GM06990 (cell line): ENCODE measurements around the gene FBF1.

Source experiments
- DNase-seq: peaks from one replicate; pipeline ENCODE4 v3.0.0-alpha.2; 2011; ENCODE audit not compliant: insufficient read length; ENCODE audit errors: extremely low read depth
- H3K27me3 ChIP-seq: replicated peaks from 2 replicates; pipeline ENCODE4 v1.6.0; 2011; ENCODE audit warnings: low read length; ENCODE audit not compliant: control insufficient read depth, insufficient read depth
- H3K36me3 ChIP-seq: 2 replicates; pipeline ENCODE4 v1.5.1; 2011; ENCODE audit warnings: low read length; ENCODE audit not compliant: control insufficient read depth, insufficient read depth
- H3K4me3 ChIP-seq: replicated peaks from 2 replicates; pipeline ENCODE4 v1.5.1; 2011; ENCODE audit warnings: low read depth, mild to moderate bottlenecking, control low read depth, low read length
- TF ChIP-seq, protein P1 (sequence below): IDR thresholded peaks from 2 replicates; pipeline ENCODE4 v1.5.1; 2011; ENCODE audit warnings: low read length, control low read depth, mild to moderate bottlenecking, inconsistent platforms; ENCODE audit not compliant: insufficient read depth, poor library complexity, severe bottlenecking

The FBF1 gene

GRCh38 chr17:75914643-75915267 is 26.1 kb downstream of the FBF1 start:
- TF ChIP-seq, protein P1, sequence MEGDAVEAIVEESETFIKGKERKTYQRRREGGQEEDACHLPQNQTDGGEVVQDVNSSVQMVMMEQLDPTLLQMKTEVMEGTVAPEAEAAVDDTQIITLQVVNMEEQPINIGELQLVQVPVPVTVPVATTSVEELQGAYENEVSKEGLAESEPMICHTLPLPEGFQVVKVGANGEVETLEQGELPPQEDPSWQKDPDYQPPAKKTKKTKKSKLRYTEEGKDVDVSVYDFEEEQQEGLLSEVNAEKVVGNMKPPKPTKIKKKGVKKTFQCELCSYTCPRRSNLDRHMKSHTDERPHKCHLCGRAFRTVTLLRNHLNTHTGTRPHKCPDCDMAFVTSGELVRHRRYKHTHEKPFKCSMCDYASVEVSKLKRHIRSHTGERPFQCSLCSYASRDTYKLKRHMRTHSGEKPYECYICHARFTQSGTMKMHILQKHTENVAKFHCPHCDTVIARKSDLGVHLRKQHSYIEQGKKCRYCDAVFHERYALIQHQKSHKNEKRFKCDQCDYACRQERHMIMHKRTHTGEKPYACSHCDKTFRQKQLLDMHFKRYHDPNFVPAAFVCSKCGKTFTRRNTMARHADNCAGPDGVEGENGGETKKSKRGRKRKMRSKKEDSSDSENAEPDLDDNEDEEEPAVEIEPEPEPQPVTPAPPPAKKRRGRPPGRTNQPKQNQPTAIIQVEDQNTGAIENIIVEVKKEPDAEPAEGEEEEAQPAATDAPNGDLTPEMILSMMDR: no peak
- DNase-seq: no peak
- H3K27me3 ChIP-seq: no peaks in the 10 kb centered on the region
- peaks cover 3% of the 10 kb centered on the region for H3K36me3 ChIP-seq
- H3K4me3 ChIP-seq: no peak overlapping the region

DNA sequence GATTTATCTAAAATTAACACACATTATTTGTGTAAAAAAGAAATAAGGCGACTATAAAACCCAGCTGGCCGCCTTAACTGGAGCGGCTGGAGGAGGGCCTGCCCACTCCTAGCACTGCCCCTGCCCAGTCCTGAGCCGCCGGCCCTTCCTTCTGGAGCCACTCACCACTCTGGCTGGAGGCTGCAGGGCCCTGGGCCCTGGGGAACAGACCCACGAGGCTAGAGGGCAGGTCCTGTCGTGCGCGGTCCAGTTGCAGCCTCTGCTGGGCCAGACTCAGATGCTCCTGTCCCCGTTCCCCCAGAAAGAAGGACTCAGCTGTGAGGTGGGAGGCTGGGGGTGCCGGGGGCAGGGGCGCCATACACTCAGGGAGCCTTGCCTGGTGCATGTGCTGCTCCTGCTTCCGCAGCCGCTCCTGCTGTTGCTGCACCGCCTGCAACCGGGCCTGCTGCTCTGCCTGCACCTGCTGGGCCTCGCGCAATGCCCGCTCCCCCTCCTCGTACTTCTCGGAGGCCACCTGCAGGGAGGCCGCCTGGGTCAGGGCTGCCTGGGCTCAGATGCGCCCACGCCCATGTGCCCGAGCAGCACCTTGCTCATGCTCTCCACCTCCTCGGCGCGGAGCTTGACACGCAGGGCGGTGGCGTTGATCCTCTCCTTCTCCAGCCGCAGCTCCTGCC is 27.2 kb downstream of the FBF1 start:
- TF ChIP-seq, protein P1: no peak
- Histone ChIP-seq H3K36me3 (peaks cover 3% of the 10 kb centered on the region), H3K27me3 (no peaks in the 10 kb centered on the region), H3K4me3 (no peak overlapping the region)
- no peak for DNase-seq

GRCh38 chr17:75910699-75911098 is 30.1 kb downstream of the FBF1 start:
- H3K4me3 ChIP-seq: no peak overlapping the region
- no peaks in the 10 kb centered on the region; the same call in none of the 2 replicates for H3K36me3 ChIP-seq
- H3K27me3 ChIP-seq: no peaks in the 10 kb centered on the region
- TF ChIP-seq, protein P1: no peak
- no peak for DNase-seq

GRCh38 chr17:75909812-75910274 is 31.0 kb downstream of the FBF1 start:
- TF ChIP-seq, protein P1: no peak
- H3K27me3 ChIP-seq: no peaks in the 10 kb centered on the region
- no peak for DNase-seq
- no peak overlapping the region for H3K4me3 ChIP-seq
- no peaks in the 10 kb centered on the region; the same call in none of the 2 replicates for H3K36me3 ChIP-seq

DNA sequence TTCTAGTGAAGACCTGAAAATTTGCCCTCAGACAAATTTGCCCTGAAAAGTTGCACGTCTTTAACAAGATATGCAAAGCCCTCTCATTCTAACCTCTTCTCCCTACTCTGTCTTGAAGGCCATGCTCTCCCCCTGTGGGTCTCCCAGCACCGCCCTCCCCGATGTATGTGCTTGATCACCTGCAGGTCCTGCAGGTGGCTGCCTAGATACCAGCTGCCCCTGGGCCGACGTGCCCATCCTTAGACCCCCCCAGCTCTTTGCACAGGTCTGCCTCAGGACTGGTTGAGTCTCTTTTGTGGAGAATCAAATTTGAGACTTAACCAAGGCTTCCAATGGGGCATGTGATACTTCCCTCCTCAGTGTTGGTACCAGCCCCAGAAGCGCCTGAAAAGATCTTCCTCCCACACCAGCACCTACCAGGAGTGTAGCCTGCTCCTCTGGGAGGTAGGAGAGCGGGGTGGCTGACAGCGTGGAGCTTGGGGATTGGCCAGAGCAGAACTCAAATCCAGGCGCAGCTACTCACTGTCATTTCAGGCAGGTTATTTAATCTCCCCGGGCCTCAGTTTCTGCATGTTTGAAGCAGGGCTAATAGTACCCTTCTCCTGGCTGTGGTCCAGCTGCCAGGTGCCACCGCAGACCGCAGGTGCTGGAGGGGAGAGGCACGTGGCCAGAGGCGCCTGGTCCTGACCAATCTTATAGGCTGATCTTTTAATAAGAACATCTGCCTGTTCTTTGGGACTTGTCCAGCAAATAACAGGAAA is 31.6 kb downstream of the FBF1 start:
- no peak for DNase-seq
- Histone ChIP-seq H3K4me3 (no peak overlapping the region), H3K36me3 (no peaks in the 10 kb centered on the region; the same call in none of the 2 replicates), H3K27me3 (no peaks in the 10 kb centered on the region)
- TF ChIP-seq, protein P1: no peak
